GM12878 (cell line): ENCODE measurements around the gene BTBD9. TPM values are rescaled to one million over a fixed set of nuclear protein-coding genes. Genes with fewer than 3 reads are reported as not detected.

ENCODE experiments used
- ATAC-seq: fragments of 200-7000 bp; cut with Tn5 transposase; 3 replicates; pipeline ENCODE4 v1.9.1; 2020; ENCODE audit warnings: mild to moderate bottlenecking, moderate library complexity
- BruUV-seq: library from RNA; stranded (reverse); fragments of 400-500 nt; replicated peaks from 2 replicates; lab custom pipeline; 2021; lab: Mats Ljungman, UMichigan
- CTCF ChIA-PET: fragments of 300-600 bp; sonication (Branson Sonifier 250); formaldehyde crosslinking; extraction: SDS; loops from one replicate; lab custom pipeline; 2021; ENCODE audit warnings: inconsistent platforms; lab: Yijun Ruan, JAX
- POLR2A ChIA-PET: fragments of 350-600 bp; formaldehyde crosslinking; extraction: SDS; loops from one replicate; lab custom pipeline; 2021; ENCODE audit warnings: inconsistent platforms; lab: Charles Lee
- RAD21 ChIA-PET: fragments of 300-600 bp; sonication (Branson Sonifier 250); formaldehyde crosslinking; loops from one replicate; lab custom pipeline; 2023; ENCODE audit warnings: antibody characterized with exemption; ENCODE audit not compliant: unreplicated experiment; lab: Charles Lee
- SMC1A ChIA-PET: fragments of 300-600 bp; sonication (Branson Sonifier 250); formaldehyde crosslinking; loops from one replicate; lab custom pipeline; 2023; ENCODE audit not compliant: unreplicated experiment, uncharacterized antibody; lab: Charles Lee
- DNase-seq: peaks from one replicate; pipeline ENCODE4 v3.0.0-alpha.2; 2011; ENCODE audit warnings: low read depth, low spot score
- FAIRE-seq: peaks from 3 replicates; lab custom pipeline; 2011; peaks lifted over from hg19 to GRCh38; lab: Jason Lieb, UNC
- H2AFZ ChIP-seq: 2 replicates; pipeline ENCODE4 v1.6.0; 2011; ENCODE audit warnings: low read depth, low read length, control low read depth; ENCODE audit not compliant: control insufficient read depth
- H3K27ac ChIP-seq: 2 replicates; pipeline ENCODE4 v1.5.1; 2011; ENCODE audit warnings: control low read depth; ENCODE audit not compliant: control insufficient read depth, insufficient read depth
- H3K27me3 ChIP-seq, 2 experiments: replicated peaks in 1 of 2; 2 replicates each; pipeline versions ENCODE4 v1.6.0 to v1.6.1; 2011; ENCODE audit warnings: low read length in 1 of 2; ENCODE audit not compliant: control insufficient read depth in 2 of 2, insufficient read depth in 2 of 2
- H3K36me3 ChIP-seq, 2 experiments: 2 replicates each; pipeline ENCODE4 v1.5.1; 2011; ENCODE audit warnings: low read length in 1 of 2; ENCODE audit not compliant: control insufficient read depth in 2 of 2, insufficient read depth in 2 of 2
- H3K4me1 ChIP-seq: 2 replicates; pipeline ENCODE4 v1.6.1; 2011; ENCODE audit warnings: mild to moderate bottlenecking, low read length, moderate library complexity, mixed read lengths; ENCODE audit not compliant: control insufficient read depth, insufficient read depth
- H3K4me2 ChIP-seq: 2 replicates; pipeline ENCODE4 v1.6.0; 2011; ENCODE audit warnings: control low read depth; ENCODE audit not compliant: control insufficient read depth, insufficient read depth
- H3K4me3 ChIP-seq: fragments of 200-600 bp; sonication (generic); 2 replicates; pipeline ENCODE4 v1.5.1; 2016
- H3K79me2 ChIP-seq: 2 replicates; pipeline ENCODE4 v1.6.0; 2011; ENCODE audit warnings: low read length; ENCODE audit not compliant: control insufficient read depth, insufficient read depth
- H3K9ac ChIP-seq: 2 replicates; pipeline ENCODE4 v1.8.0; 2011; ENCODE audit warnings: low read length, control low read depth, mixed read lengths; ENCODE audit not compliant: control insufficient read depth, insufficient read depth
- H3K9me3 ChIP-seq: replicated peaks from 3 replicates; pipeline ENCODE4 v1.5.1; 2011; ENCODE audit warnings: mild to moderate bottlenecking, low read length; ENCODE audit not compliant: control insufficient read depth, insufficient read depth
- H4K20me1 ChIP-seq: 2 replicates; pipeline ENCODE4 v1.6.0; 2011; ENCODE audit not compliant: control insufficient read depth, insufficient read depth
- MTA2 ChIP-seq: fragments of 450-650 bp; IDR thresholded peaks from 2 replicates; pipeline ENCODE4 v1.6.1; 2016; ENCODE audit warnings: low read depth, mild to moderate bottlenecking, moderate library complexity
- PKNOX1 ChIP-seq: fragments of 450-650 bp; IDR thresholded peaks from 2 replicates; pipeline ENCODE4 v1.6.1; 2016; ENCODE audit warnings: mild to moderate bottlenecking
- POLR2AphosphoS2 ChIP-seq: IDR thresholded peaks from 2 replicates; pipeline ENCODE4 v1.6.1; 2011; ENCODE audit warnings: low read depth, mild to moderate bottlenecking, low read length, improper control_type of control experiment, moderate library complexity
- ZNF384 ChIP-seq: IDR thresholded peaks from 2 replicates; pipeline ENCODE4 v1.6.1; 2012; ENCODE audit warnings: low read depth, mild to moderate bottlenecking, low read length, improper control_type of control experiment, borderline replicate concordance
- WGBS: methylation state at CpG from one replicate; pipeline ENCODE4 v1.1.6; 2016; ENCODE audit warnings: low lambda C conversion rate; ENCODE audit not compliant: insufficient replicate concordance, insufficient coverage; ENCODE audit errors: missing lambda C conversion rate; 5-methylcytosine and 5-hydroxymethylcytosine counted together
- in situ Hi-C: fragments of 300-500 bp; cut with MboI; formaldehyde crosslinking; loops from 9 replicates; pipeline ENCODE4 v1.14.3; 2018; ENCODE audit warnings: mixed read lengths
- intact Hi-C: fragments of 100-400 bp; cut with micrococcal nuclease; formaldehyde crosslinking; loops from one replicate; pipeline ENCODE4 v1.14.2; 2022; ENCODE audit not compliant: unreplicated experiment
- polyA plus RNA-seq, 11 experiments: library from polyadenylated mRNA; depleted of rRNA in 4 of 11; unstranded in 6 of 11; stranded (reverse) in 5 of 11; fragments of >200 nt; fragmentation: Nextera tagmentation in 4 of 11; fragmentation: Illumina TruSeq in 1 of 11; extraction: Ambion mirVana in 4 of 11; extraction: Trizol in 1 of 11; gene quantifications; 1 replicate in 1 of 11; 2 replicates in 10 of 11; pipeline versions ENCODE4 v1.2.1 to v1.2.3, GENCODE V29; 2011 to 2016; ENCODE audit warnings: inconsistent platforms in 2 of 11, missing spikeins in 2 of 11, low read depth in 1 of 11
- total RNA-seq, 4 experiments: library from RNA; depleted of rRNA in 3 of 4; stranded (reverse); fragments of >200 nt in 3 of 4; fragmentation: Illumina TruSeq in 1 of 4; extraction: Trizol in 1 of 4; gene quantifications; 2 replicates each; pipeline versions ENCODE4 v1.2.1 to v1.2.3, GENCODE V29; 2013 to 2021

BTBD9 gene
- total and polyA plus RNA-seq, 10 of the 15 experiments (the other 5 are each of a cell fraction or from before 2014, with no cell fraction given), result 0.22 to 8.6 (median 4.6) TPM

DNA sequence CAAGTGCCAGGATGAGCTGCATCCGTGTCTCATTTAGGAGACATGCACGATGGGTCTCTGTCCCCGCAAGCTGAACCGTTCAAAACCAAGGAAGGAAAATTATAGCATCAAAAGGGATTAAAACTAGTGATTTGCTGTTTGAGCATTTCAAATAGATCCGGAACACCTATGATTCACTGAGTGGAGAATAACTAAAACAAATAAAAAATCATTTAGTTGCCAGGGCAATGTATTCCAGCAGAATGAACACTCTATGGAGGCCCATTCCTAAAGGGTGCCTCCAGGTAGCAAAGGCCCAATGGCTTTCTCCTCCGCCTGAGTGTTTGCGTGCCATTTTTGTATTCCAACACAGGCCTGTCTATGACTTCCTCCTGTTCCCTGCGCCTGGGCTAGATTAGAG lies 465.4 kb downstream of the BTBD9 start:
- intact Hi-C loops (loop anchor here (10.0 kb wide), 1 partner anchor 320 kb away; no protein-coding TSS in a partner anchor), in situ Hi-C loops (no loop called here)
- Histone ChIP-seq H4K20me1 (no peaks in the 10 kb centered on the region), H3K27me3 (no peaks in the 10 kb centered on the region), H3K4me2 (no peak overlapping the region), H3K4me1 (no peaks in the 10 kb centered on the region), H3K9me3 (no peaks in the 10 kb centered on the region), H3K27ac (no peak overlapping the region), H3K79me2 (no peaks in the 10 kb centered on the region), H3K4me3 (no peak overlapping the region)
- ChIA-PET CTCF (no interaction called here), POLR2A (no interaction called here), SMC1A (no interaction called here), RAD21 (no interaction called here)
- 95% methylated on average over 8 of the region's 8 CpGs for WGBS
- no peak for FAIRE-seq
- ATAC-seq, result no peak
- TF ChIP-seq ZNF384 (no peak), PKNOX1 (no peak), POLR2AphosphoS2 (no peak)
- TF ChIP-seq, all 136 proteins: peak for 0
- no TSS peak for BruUV-seq
- H2AFZ ChIP-seq, result no peak overlapping the region
- DNase-seq, result no peak
- H3K9ac ChIP-seq, result no peak overlapping the region
- no peaks in the 10 kb centered on the region; a peak in 1 of 4 replicates for H3K36me3 ChIP-seq

- no peak for FAIRE-seq
Observed at GRCh38 chr6:38173909-38174308, 465.8 kb downstream of the BTBD9 start.

More at GRCh38 chr6:38173909-38174308, 465.8 kb downstream of the BTBD9 start:
- Histone ChIP-seq H3K4me3 (no peak overlapping the region), H3K9me3 (no peaks in the 10 kb centered on the region), H3K4me1 (no peaks in the 10 kb centered on the region), H3K27me3 (no peaks in the 10 kb centered on the region), H3K27ac (no peak overlapping the region), H3K9ac (no peak overlapping the region), H2AFZ (no peak overlapping the region), H4K20me1 (no peaks in the 10 kb centered on the region), H3K36me3 (no peaks in the 10 kb centered on the region; a peak in 1 of 4 replicates), H3K4me2 (no peak overlapping the region), H3K79me2 (no peaks in the 10 kb centered on the region)
- BruUV-seq, result no TSS peak
- 96% methylated on average over 11 of the region's 11 CpGs for WGBS
- in situ Hi-C loops, result no loop called here
- intact Hi-C loops, result loop anchor here (10.0 kb wide), 1 partner anchor 321 kb away; no protein-coding TSS in a partner anchor
- ChIA-PET RAD21 (no interaction called here), CTCF (no interaction called here), POLR2A (no interaction called here), SMC1A (no interaction called here)
- DNase-seq (no peak), ATAC-seq (no peak)
- TF ChIP-seq MTA2, result no peak
